HFFc6 (cell line): ENCODE data around the gene CDRT15. TPM values are rescaled to one million over a fixed set of nuclear protein-coding genes. Genes with fewer than 3 reads are reported as not detected.

ENCODE experiments used
- DNase-seq: peaks from one replicate; pipeline ENCODE4 v3.0.0-alpha.2; 2018
- H3K27ac Mint-ChIP-seq: 2 replicates; pipeline ENCODE4 v1.8.0; 2020; ENCODE audit warnings: mild to moderate bottlenecking, mixed read lengths
- H3K27me3 Mint-ChIP-seq: 2 replicates; pipeline ENCODE4 v1.8.0; 2021; ENCODE audit warnings: mild to moderate bottlenecking, moderate library complexity, mixed read lengths; ENCODE audit not compliant: insufficient read depth
- H3K36me3 Mint-ChIP-seq: 2 replicates; pipeline ENCODE4 v1.8.0; 2021; ENCODE audit warnings: low read depth, mixed read lengths
- H3K4me1 Mint-ChIP-seq: 2 replicates; pipeline ENCODE4 v1.8.0; 2020; ENCODE audit warnings: low read depth, mixed read lengths
- H3K4me3 Mint-ChIP-seq: 2 replicates; pipeline ENCODE4 v1.8.0; 2020; ENCODE audit warnings: mild to moderate bottlenecking, moderate library complexity, mixed read lengths
- H3K9me3 Mint-ChIP-seq: 2 replicates; pipeline ENCODE4 v1.8.0; 2020; ENCODE audit warnings: mild to moderate bottlenecking, mixed read lengths
- total RNA-seq, 6 experiments: library from RNA; stranded (reverse); fragmentation: NEBNext Ultra II Directional; extraction: Animal tissue kit (Norgen Biotek cat#: 25700); gene quantifications; 2 replicates in 1 of 6; 3 replicates in 5 of 6; pipeline ENCODE4 v1.2.3, GENCODE V29; 2021
- TF ChIP-seq, protein P1 (sequence below): fragments of 200-600 bp; sonication (generic); IDR thresholded peaks from 2 replicates; pipeline ENCODE4 v1.5.0; 2021; ENCODE audit warnings: antibody characterized with exemption, mild to moderate bottlenecking

Gene CDRT15
- total RNA-seq, 6 experiments from 2014 or later = not detected

DNA sequence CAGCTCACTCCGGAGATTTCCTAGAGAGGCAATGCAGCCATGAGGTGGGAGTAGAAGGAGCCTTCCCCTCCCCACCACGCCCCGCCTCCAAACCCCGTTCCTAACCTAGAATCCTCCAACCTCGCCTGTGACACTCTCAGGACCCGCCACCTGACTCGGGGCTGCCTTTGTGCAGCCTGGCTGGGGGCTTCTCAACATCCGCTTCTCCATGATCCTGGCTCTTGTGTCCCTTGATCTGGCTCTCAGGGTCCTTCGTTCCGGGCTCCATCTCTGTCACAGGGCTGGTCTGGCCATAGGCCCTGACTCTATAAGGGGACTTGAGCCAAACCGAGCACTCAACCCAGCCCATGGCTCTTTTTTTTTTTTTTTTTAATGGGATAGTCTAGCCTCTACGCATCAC is 24.3 kb downstream of the CDRT15 start:
- H3K27ac Mint-ChIP-seq = no peak overlapping the region; the same call in 1 of the 2 replicates
- TF ChIP-seq, protein P1, sequence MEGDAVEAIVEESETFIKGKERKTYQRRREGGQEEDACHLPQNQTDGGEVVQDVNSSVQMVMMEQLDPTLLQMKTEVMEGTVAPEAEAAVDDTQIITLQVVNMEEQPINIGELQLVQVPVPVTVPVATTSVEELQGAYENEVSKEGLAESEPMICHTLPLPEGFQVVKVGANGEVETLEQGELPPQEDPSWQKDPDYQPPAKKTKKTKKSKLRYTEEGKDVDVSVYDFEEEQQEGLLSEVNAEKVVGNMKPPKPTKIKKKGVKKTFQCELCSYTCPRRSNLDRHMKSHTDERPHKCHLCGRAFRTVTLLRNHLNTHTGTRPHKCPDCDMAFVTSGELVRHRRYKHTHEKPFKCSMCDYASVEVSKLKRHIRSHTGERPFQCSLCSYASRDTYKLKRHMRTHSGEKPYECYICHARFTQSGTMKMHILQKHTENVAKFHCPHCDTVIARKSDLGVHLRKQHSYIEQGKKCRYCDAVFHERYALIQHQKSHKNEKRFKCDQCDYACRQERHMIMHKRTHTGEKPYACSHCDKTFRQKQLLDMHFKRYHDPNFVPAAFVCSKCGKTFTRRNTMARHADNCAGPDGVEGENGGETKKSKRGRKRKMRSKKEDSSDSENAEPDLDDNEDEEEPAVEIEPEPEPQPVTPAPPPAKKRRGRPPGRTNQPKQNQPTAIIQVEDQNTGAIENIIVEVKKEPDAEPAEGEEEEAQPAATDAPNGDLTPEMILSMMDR = no peak
- H3K4me3 Mint-ChIP-seq = no peak overlapping the region
- peaks cover 27% of the 10 kb centered on the region for H3K36me3 Mint-ChIP-seq
- H3K27me3 Mint-ChIP-seq = no peaks in the 10 kb centered on the region; the same call in 1 of the 2 replicates
- H3K9me3 Mint-ChIP-seq = no peaks in the 10 kb centered on the region
- H3K4me1 Mint-ChIP-seq = peaks cover 27% of the 10 kb centered on the region
- DNase-seq = no peak

DNA sequence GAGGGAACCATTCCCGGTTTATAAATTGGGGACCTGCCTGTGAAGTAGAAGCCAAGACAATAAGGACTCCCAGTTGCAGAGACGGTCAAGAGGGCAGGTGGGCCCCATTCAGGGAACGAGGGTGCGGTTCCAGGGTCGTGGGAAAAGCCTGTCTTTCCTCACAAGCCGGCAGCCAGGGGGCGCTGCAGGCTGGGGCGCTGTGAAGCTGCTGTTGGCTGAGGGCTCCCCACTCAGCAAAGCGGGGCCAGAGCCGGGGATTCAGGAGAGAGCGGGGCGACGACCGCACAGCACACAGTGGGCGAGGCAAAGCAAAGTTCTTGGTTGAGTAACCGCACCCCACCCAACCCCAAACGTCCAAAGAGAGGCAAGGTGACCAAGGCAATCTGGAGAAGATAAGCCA is 24.9 kb downstream of the CDRT15 start:
- no peaks in the 10 kb centered on the region; the same call in 1 of the 2 replicates for H3K27me3 Mint-ChIP-seq
- peaks cover 27% of the 10 kb centered on the region for H3K4me1 Mint-ChIP-seq
- H3K4me3 Mint-ChIP-seq = no peak overlapping the region
- no peak overlapping the region for H3K27ac Mint-ChIP-seq
- no peaks in the 10 kb centered on the region for H3K9me3 Mint-ChIP-seq
- TF ChIP-seq, protein P1 = peak; percentile 68
- H3K36me3 Mint-ChIP-seq = peaks cover 30% of the 10 kb centered on the region
- DNase-seq = no peak

DNA sequence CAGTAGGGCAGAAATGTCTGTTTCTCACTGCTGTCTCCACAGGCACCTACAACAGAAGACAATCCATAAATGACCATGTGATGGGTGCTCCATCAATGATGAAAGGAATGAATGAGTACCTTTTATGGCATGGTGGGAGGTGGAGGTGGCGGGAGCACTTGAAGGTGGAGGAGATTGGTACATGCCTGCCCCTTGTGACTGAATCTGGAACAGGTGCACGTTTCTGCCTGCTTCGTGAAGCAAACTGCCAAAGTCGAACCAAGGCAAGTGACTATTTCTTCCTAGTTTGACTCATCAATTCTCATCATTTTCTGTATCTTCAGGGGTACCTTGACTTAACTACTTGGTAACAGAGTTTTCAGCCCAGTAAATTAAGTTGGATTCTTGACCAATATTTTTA is 25.4 kb downstream of the CDRT15 start:
- peaks cover 27% of the 10 kb centered on the region for H3K4me1 Mint-ChIP-seq
- H3K27me3 Mint-ChIP-seq = no peaks in the 10 kb centered on the region; the same call in 1 of the 2 replicates
- H3K36me3 Mint-ChIP-seq = peaks cover 30% of the 10 kb centered on the region

DNA sequence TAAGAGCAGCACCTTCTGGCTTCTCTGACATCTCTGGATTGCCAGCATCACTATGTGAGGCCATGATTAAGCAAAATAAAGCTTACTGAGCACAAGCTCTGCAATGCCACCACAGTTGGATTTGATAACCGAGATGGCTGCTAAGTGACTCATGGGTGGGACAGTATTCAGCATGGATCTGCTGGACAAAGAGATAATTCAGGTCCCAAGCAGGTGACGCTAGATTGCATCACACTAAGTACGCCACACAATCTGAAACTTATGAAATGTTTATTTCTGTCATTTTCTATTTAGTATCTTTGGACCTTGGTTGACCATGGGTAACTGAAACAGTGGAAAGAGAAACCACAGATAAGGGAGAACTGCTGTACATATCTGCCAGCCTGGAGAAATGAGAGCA is 27.4 kb downstream of the CDRT15 start:
- Mint-ChIP-seq H3K4me1 (peaks cover 16% of the 10 kb centered on the region), H3K4me3 (no peak overlapping the region), H3K27me3 (no peaks in the 10 kb centered on the region), H3K36me3 (peaks cover 30% of the 10 kb centered on the region), H3K9me3 (no peaks in the 10 kb centered on the region), H3K27ac (no peak overlapping the region)
- TF ChIP-seq, protein P1 = no peak
- no peak for DNase-seq

More for the DNA sequence above, 25.4 kb downstream of the CDRT15 start:
- TF ChIP-seq, protein P1 = no peak
- no peak overlapping the region for H3K4me3 Mint-ChIP-seq
- DNase-seq = no peak
- H3K9me3 Mint-ChIP-seq = no peaks in the 10 kb centered on the region
- H3K27ac Mint-ChIP-seq = no peak overlapping the region

DNA sequence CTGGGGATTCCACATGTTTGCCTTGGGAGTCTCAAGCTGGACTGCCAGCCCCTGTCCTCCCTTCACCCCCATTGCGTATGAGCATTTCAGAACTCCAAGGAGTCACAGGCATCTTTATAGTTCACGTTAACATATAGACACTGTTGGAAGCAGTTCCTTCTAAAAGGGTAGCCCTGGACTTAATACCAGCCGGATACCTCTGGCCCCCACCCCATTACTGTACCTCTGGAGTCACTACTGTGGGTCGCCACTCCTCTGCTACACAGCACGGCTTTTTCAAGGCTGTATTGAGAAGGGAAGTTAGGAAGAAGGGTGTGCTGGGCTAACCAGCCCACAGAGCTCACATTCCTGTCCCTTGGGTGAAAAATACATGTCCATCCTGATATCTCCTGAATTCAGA is 28.9 kb downstream of the CDRT15 start:
- no peaks in the 10 kb centered on the region for H3K27me3 Mint-ChIP-seq
- DNase-seq = no peak
- H3K9me3 Mint-ChIP-seq = no peaks in the 10 kb centered on the region
- H3K4me3 Mint-ChIP-seq = no peak overlapping the region
- H3K4me1 Mint-ChIP-seq = peaks cover 2% of the 10 kb centered on the region
- no peak overlapping the region for H3K27ac Mint-ChIP-seq
- H3K36me3 Mint-ChIP-seq = peaks cover 28% of the 10 kb centered on the region
- TF ChIP-seq, protein P1 = no peak

DNA sequence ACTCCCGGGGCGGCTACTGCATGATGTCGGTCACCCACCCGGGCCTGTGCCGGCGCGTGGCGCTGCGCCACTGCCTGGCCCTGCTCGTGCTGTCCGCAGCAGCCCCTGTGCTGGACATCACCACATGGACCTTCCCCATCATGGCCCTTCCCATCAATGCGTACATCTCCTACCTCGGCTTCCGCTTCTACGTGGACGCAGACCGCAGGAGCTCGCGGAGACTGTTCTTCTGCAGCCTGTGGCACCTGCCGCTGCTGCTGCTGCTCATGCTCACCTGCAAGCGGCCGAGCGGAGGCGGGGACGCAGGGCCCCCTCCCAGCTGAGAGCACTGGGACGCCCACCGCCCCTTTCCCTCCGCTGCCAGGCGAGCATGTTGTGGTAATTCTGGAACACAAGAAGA is 29.8 kb downstream of the CDRT15 start:
- H3K36me3 Mint-ChIP-seq = peaks cover 24% of the 10 kb centered on the region
- H3K27ac Mint-ChIP-seq = no peak overlapping the region
- TF ChIP-seq, protein P1 = no peak
- no peak for DNase-seq
- H3K4me3 Mint-ChIP-seq = no peak overlapping the region
- H3K9me3 Mint-ChIP-seq = no peaks in the 10 kb centered on the region
- no peaks in the 10 kb centered on the region for H3K27me3 Mint-ChIP-seq
- H3K4me1 Mint-ChIP-seq = no peaks in the 10 kb centered on the region
